Keratinocyte (primary cell): ENCODE data around the gene UBR2.

Source experiments
- EZH2 ChIP-seq: IDR thresholded peaks from one replicate; pipeline ENCODE4 v1.6.1; 2012; ENCODE audit warnings: inconsistent platforms, mild to moderate bottlenecking, low read length, moderate library complexity
- TF ChIP-seq, protein P1 (sequence below), 3 experiments: IDR thresholded peaks in 1 of 3; conservative IDR thresholded peaks in 1 of 3; optimal IDR thresholded peaks in 1 of 3; 2 replicates in 2 of 3; 3 replicates in 1 of 3; pipeline versions ENCODE3 to v1.5.1; 2011; ENCODE audit warnings: low read length in 3 of 3, mild to moderate bottlenecking in 3 of 3, moderate library complexity in 2 of 3, control low read depth in 1 of 3, inconsistent platforms in 1 of 3; ENCODE audit not compliant: insufficient read depth in 2 of 3; ENCODE audit errors: extremely low read depth in 1 of 3

GRCh38 chr6:42545226-42545773 lies 18.5 kb upstream of the UBR2 start:
- TF ChIP-seq, protein P1, sequence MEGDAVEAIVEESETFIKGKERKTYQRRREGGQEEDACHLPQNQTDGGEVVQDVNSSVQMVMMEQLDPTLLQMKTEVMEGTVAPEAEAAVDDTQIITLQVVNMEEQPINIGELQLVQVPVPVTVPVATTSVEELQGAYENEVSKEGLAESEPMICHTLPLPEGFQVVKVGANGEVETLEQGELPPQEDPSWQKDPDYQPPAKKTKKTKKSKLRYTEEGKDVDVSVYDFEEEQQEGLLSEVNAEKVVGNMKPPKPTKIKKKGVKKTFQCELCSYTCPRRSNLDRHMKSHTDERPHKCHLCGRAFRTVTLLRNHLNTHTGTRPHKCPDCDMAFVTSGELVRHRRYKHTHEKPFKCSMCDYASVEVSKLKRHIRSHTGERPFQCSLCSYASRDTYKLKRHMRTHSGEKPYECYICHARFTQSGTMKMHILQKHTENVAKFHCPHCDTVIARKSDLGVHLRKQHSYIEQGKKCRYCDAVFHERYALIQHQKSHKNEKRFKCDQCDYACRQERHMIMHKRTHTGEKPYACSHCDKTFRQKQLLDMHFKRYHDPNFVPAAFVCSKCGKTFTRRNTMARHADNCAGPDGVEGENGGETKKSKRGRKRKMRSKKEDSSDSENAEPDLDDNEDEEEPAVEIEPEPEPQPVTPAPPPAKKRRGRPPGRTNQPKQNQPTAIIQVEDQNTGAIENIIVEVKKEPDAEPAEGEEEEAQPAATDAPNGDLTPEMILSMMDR (optimal IDR thresholded peaks at IDR 0.05 in 1 of 3, IDR thresholded peaks at IDR 0.05 in 1 of 3, conservative IDR thresholded peaks at IDR 0.05 in 1 of 3; ENCODE audit: extremely low read depth in 1 of 3, insufficient read depth in 2 of 3, low read length in 3 of 3) = no peak
- TF ChIP-seq EZH2 = no peak
